ENCODE measurements around the gene IQSEC3. TPM values are rescaled to one million over a fixed set of nuclear protein-coding genes. Genes with fewer than 3 reads are reported as not detected.

The IQSEC3 gene
- total and polyA plus RNA-seq, 4 donors: 0.29 to 7.5 (median 1.5) TPM

DNA sequence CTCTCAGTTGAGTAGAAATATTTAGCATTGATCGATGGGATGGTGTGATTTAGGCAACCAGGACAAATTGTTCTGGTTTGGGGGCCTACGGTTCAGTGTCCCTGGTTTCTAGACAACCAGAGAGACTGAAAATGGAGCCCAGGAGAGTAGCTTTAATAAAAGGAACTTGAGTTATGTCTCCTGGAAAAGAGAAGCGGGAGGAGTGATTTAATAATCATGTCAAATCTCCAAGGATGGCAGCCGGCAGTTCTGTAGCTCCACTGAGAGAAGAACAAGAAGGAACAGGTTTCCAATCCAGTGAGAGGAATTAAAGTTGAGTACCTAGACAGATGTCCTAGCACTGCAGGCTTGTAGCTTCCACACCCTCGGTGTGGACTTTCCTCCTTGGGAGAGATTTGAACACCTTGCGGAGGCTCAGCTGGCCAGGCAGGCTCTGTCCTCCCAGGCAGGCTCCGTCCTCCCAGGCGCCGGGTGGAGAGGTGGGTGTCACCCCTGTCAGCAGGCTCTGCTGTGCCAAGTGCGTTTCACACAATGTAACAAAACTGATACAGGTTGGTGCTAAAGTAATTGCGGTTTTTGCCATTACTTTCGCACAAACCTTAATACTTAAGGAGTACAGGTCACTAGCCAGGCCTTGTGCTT is 101.5 kb downstream of the IQSEC3 start:
- H3K4me3 ChIP-seq: no peak overlapping the region
- ATAC-seq (ENCODE audit: insufficient read depth, low FRiP score) (no peak), DNase-seq (no peak)
- no peaks in the 10 kb centered on the region for H3K27me3 ChIP-seq (ENCODE audit: control insufficient read depth in 3 of 3, insufficient read depth in 3 of 3, low read length in 2 of 3)
- no peaks in the 10 kb centered on the region for H3K36me3 ChIP-seq (ENCODE audit: control insufficient read depth in 4 of 4, insufficient read depth in 4 of 4, low read length in 4 of 4)
- no peak overlapping the region for H3K27ac ChIP-seq (ENCODE audit: low read depth in 1 of 2, low read length in 1 of 2)
- TF ChIP-seq CTCF (IDR thresholded peaks at IDR 0.05; ENCODE audit: control extremely low read depth, extremely low read depth): no peak
- 89 to 93% methylated on average over 12 of the region's 12 CpGs for WGBS, 2 donors
- H3K9ac ChIP-seq (ENCODE audit: insufficient read depth in 1 of 2, low read length in 2 of 2): no peak overlapping the region
- H3K4me1 ChIP-seq (ENCODE audit: control insufficient read depth in 5 of 5, insufficient read depth in 5 of 5, low read length in 5 of 5): peaks cover 0 to 10% (median 0%) of the 10 kb centered on the region in 5 donors
- no peaks in the 10 kb centered on the region for H3K9me3 ChIP-seq (ENCODE audit: control insufficient read depth in 4 of 4, insufficient read depth in 3 of 4, low read length in 3 of 4)

DNA sequence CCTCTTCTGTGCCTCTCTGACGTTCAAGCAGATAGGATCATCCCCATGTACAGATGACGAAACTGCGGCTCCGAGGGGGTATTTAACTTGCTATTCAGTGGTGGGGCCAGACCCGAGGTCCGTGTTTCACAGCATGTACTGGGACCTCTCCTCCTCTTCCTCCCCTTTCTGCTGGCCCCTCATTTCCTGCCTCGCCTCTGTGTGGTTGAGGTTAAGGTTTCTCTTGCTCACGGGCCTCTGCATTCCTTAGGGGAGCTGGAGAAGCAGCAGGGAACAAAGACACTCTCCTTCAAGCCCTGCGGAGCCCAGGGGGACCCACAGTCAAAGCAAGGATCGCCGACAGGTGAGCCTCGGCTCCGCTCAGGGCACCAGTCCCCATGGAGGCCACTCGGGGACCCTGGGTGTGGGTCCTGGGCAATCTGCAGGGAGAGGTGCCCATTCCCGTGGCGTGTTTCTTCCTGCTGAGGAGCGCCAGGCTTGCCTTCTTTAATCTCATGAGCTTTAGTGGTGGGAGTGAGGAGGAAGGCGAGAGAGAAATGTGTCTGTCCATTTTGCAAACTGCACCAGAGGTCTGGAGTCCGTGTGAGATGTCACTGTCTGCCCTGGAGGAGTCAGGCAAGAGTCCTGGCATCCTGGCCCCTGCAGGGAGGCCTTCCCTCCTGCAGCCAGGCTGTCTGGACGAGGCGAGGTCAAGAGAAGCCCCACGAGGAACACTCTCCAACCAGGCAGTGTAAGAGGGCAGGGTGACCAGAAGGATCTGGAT is 102.4 kb downstream of the IQSEC3 start:
- H3K4me3 ChIP-seq: no peak overlapping the region
- H3K9me3 ChIP-seq (ENCODE audit: control insufficient read depth in 4 of 4, insufficient read depth in 3 of 4, low read length in 3 of 4): no peaks in the 10 kb centered on the region
- no peak overlapping the region for H3K27ac ChIP-seq (ENCODE audit: low read depth in 1 of 2, low read length in 1 of 2)
- no peak overlapping the region for H3K9ac ChIP-seq (ENCODE audit: insufficient read depth in 1 of 2, low read length in 2 of 2)
- WGBS, 2 donors: 34 to 57% methylated on average over 22 of the region's 22 CpGs
- ATAC-seq (ENCODE audit: insufficient read depth, low FRiP score) (no peak), DNase-seq (peak in 2 of 3 donors; percentile 37 to 40)
- H3K4me1 ChIP-seq (ENCODE audit: control insufficient read depth in 5 of 5, insufficient read depth in 5 of 5, low read length in 5 of 5): peaks cover 0 to 12% (median 0%) of the 10 kb centered on the region in 5 donors
- H3K27me3 ChIP-seq (ENCODE audit: control insufficient read depth in 3 of 3, insufficient read depth in 3 of 3, low read length in 2 of 3): no peaks in the 10 kb centered on the region
- no peak for TF ChIP-seq CTCF (IDR thresholded peaks at IDR 0.05; ENCODE audit: control extremely low read depth, extremely low read depth)
- no peaks in the 10 kb centered on the region for H3K36me3 ChIP-seq (ENCODE audit: control insufficient read depth in 4 of 4, insufficient read depth in 4 of 4, low read length in 4 of 4)

DNA sequence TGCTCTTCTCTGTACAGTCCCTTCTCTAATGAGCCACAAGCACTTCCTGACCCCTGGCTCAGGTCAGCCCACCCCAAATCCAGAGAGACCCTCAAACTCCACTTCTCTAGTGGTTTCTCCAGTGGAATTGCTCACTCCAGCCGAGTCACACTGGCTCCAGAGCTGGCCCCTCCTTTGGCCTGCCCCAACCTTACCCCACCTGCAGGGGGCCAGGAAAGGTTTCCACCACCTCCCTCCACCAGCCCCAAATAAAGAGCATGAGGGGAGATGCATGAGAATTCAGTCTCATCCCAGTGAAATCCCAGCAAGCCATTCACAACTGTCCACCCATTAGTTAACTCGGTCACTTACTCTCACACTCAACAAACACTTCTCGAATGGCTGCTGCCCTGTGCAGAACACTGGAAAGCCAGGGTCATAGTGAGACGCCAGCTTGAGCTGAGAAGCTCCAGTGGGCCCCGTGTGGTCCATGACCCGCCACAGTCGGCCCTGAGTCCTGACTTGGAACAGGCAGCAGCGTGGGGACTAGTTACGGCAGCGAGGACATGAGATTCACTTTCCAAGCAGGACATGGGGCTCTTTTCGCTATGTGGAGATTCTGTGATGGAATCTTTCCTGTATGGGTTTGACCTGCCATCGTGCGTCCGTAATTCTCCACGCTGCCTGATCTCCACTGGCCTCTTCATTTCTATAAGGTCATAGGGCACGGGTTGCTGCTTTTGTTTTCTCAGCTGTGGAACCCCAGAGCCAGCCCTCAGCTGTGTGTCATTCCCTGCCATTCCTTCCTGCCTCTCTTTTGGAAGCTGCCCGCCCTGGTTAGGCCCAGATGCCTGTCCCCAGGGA is 103.2 kb downstream of the IQSEC3 start:
- Histone ChIP-seq H3K9ac (ENCODE audit: insufficient read depth in 1 of 2, low read length in 2 of 2) (no peak overlapping the region), H3K4me3 (no peak overlapping the region), H3K36me3 (ENCODE audit: control insufficient read depth in 4 of 4, insufficient read depth in 4 of 4, low read length in 4 of 4) (no peaks in the 10 kb centered on the region), H3K9me3 (ENCODE audit: control insufficient read depth in 4 of 4, insufficient read depth in 3 of 4, low read length in 3 of 4) (no peaks in the 10 kb centered on the region), H3K4me1 (ENCODE audit: control insufficient read depth in 5 of 5, insufficient read depth in 5 of 5, low read length in 5 of 5) (peaks cover 0 to 16% (median 0%) of the 10 kb centered on the region in 5 donors), H3K27ac (ENCODE audit: low read depth in 1 of 2, low read length in 1 of 2) (no peak overlapping the region), H3K27me3 (ENCODE audit: control insufficient read depth in 3 of 3, insufficient read depth in 3 of 3, low read length in 2 of 3) (no peaks in the 10 kb centered on the region)
- TF ChIP-seq CTCF (IDR thresholded peaks at IDR 0.05; ENCODE audit: control extremely low read depth, extremely low read depth): no peak
- peak in 1 of 3 donors; percentile 29 for DNase-seq
- ATAC-seq (ENCODE audit: insufficient read depth, low FRiP score): no peak
- 82 to 87% methylated on average over 17 of the region's 17 CpGs for WGBS, 2 donors
